Endothelial cell of umbilical vein (primary cell): ENCODE measurements around the gene R3HCC1L. TPM values are rescaled to one million over a fixed set of nuclear protein-coding genes. Genes with fewer than 3 reads are reported as not detected.

Experiments used
- BruUV-seq: library from RNA; stranded (reverse); fragments of 400-500 nt; replicated peaks from 2 replicates; lab custom pipeline; 2021; lab: Mats Ljungman, UMichigan
- CTCF ChIA-PET: fragments of 300-600, 350-600 bp; sonication (Branson Sonifier 250); formaldehyde crosslinking; loops from one replicate; lab custom pipeline; 2021; ENCODE audit warnings: antibody characterized with exemption, inconsistent platforms; lab: Charles Lee
- POLR2A ChIA-PET: fragments of 300-600, 350-600 bp; sonication (Branson Sonifier 250); formaldehyde crosslinking; loops from one replicate; lab custom pipeline; 2021; ENCODE audit warnings: antibody characterized with exemption, inconsistent platforms; lab: Charles Lee
- DNase-seq: peaks from one replicate; pipeline ENCODE4 v3.0.0-alpha.2; 2011; ENCODE audit warnings: low read depth, low spot score
- FAIRE-seq: peaks from 2 replicates; lab custom pipeline; 2011; peaks lifted over from hg19 to GRCh38; lab: Jason Lieb, UNC
- H2AFZ ChIP-seq: 2 replicates; pipeline ENCODE4 v1.6.0; 2012; ENCODE audit warnings: low read depth, low read length, control low read depth, inconsistent platforms
- H3K27ac ChIP-seq: 2 replicates; pipeline ENCODE4 v1.5.1; 2011; ENCODE audit warnings: low read depth, mild to moderate bottlenecking, control low read depth, low read length, moderate library complexity; ENCODE audit not compliant: insufficient read depth
- H3K27me3 ChIP-seq, 2 experiments: 2 replicates each; pipeline versions ENCODE4 v1.6.0 to v1.6.1; 2011; ENCODE audit warnings: low read length in 2 of 2, mixed read lengths in 1 of 2; ENCODE audit not compliant: control insufficient read depth in 2 of 2, insufficient read depth in 2 of 2
- H3K36me3 ChIP-seq, 2 experiments: 2 replicates in 1 of 2; 3 replicates in 1 of 2; pipeline ENCODE4 v1.5.1; 2011; ENCODE audit warnings: low read length in 2 of 2, mild to moderate bottlenecking in 1 of 2, moderate library complexity in 1 of 2; ENCODE audit not compliant: control insufficient read depth in 2 of 2, insufficient read depth in 2 of 2; ENCODE audit errors: extremely low read depth in 1 of 2
- H3K4me1 ChIP-seq: 3 replicates; pipeline ENCODE4 v1.5.1; 2011; ENCODE audit warnings: mild to moderate bottlenecking, low read length; ENCODE audit not compliant: control insufficient read depth, insufficient read depth; ENCODE audit errors: extremely low read depth
- H3K4me2 ChIP-seq: 2 replicates; pipeline ENCODE4 v1.6.1; 2011; ENCODE audit warnings: low read length, control low read depth, mixed read lengths; ENCODE audit not compliant: insufficient read depth
- H3K4me3 ChIP-seq, 3 experiments: fragments of 200-600 bp in 1 of 3; sonication (generic), shearing (Covaris generic) in 1 of 3; replicated peaks in 1 of 3; 2 replicates each; pipeline ENCODE4 v1.5.1; 2011 to 2016; ENCODE audit warnings: control low read depth in 3 of 3, low read length in 3 of 3, mild to moderate bottlenecking in 2 of 3, inconsistent platforms in 1 of 3, low read depth in 1 of 3, moderate library complexity in 1 of 3; ENCODE audit not compliant: insufficient read depth in 1 of 3
- H3K79me2 ChIP-seq: 2 replicates; pipeline ENCODE4 v1.6.0; 2012; ENCODE audit warnings: low read length, inconsistent platforms; ENCODE audit not compliant: control insufficient read depth, insufficient read depth
- H3K9ac ChIP-seq: replicated peaks from 2 replicates; pipeline ENCODE3; 2011; ENCODE audit warnings: low read length, control low read depth; ENCODE audit not compliant: insufficient read depth; ENCODE audit errors: extremely low read depth
- H3K9me1 ChIP-seq: replicated peaks from 3 replicates; pipeline ENCODE4 v1.6.0; 2011; ENCODE audit warnings: mild to moderate bottlenecking, low read length; ENCODE audit not compliant: control insufficient read depth, insufficient read depth; ENCODE audit errors: extremely low read depth
- H3K9me3 ChIP-seq: replicated peaks from 2 replicates; pipeline ENCODE4 v1.5.1; 2012; ENCODE audit warnings: low read length, inconsistent platforms; ENCODE audit not compliant: control insufficient read depth, insufficient read depth
- H4K20me1 ChIP-seq: replicated peaks from 2 replicates; pipeline ENCODE3; 2011; ENCODE audit warnings: mild to moderate bottlenecking, low read length; ENCODE audit not compliant: control insufficient read depth, insufficient read depth; ENCODE audit errors: extremely low read depth
- CTCF ChIP-seq, 2 donors: IDR thresholded peaks; 1 replicate in 1 of 2; 2 replicates in 1 of 2; pipeline ENCODE4 v1.5.1; 2011; ENCODE audit warnings: low read length in 2 of 2, mild to moderate bottlenecking in 2 of 2, moderate library complexity in 2 of 2, control low read depth in 1 of 2, inconsistent platforms in 1 of 2, low read depth in 1 of 2; ENCODE audit not compliant: insufficient read depth in 1 of 2; ENCODE audit errors: extremely low read depth in 1 of 2
- EZH2 ChIP-seq: IDR thresholded peaks from 2 replicates; pipeline ENCODE4 v1.6.1; 2012; ENCODE audit warnings: borderline replicate concordance, low read depth, mild to moderate bottlenecking, moderate library complexity, low read length, inconsistent platforms; ENCODE audit not compliant: severe bottlenecking
- GATA2 ChIP-seq: IDR thresholded peaks from 2 replicates; pipeline ENCODE4 v1.7.0; 2011; ENCODE audit warnings: low read depth, mild to moderate bottlenecking, moderate library complexity, mixed read lengths, low read length; ENCODE audit not compliant: insufficient read length, insufficient read depth
- JUN ChIP-seq: IDR thresholded peaks from 2 replicates; pipeline ENCODE4 v1.6.1; 2011; ENCODE audit warnings: borderline replicate concordance, low read depth; ENCODE audit not compliant: insufficient read length, insufficient read depth
- MAX ChIP-seq: IDR thresholded peaks from 2 replicates; pipeline ENCODE4 v1.6.1; 2011; ENCODE audit not compliant: insufficient read depth, insufficient read length
- MYC ChIP-seq: IDR thresholded peaks from one replicate; pipeline ENCODE4 v1.6.1; 2011; ENCODE audit warnings: mild to moderate bottlenecking, low read depth, low read length
- POLR2AphosphoS5 ChIP-seq: IDR thresholded peaks from 2 replicates; pipeline ENCODE4 v1.6.1; 2012; ENCODE audit warnings: low read depth, mild to moderate bottlenecking, control low read depth, low read length, moderate library complexity; ENCODE audit not compliant: insufficient read depth
- dilution Hi-C: fragments of 300-500 bp; cut with MboI; formaldehyde crosslinking; loops from one replicate; pipeline ENCODE4 v1.15.0; 2019; ENCODE audit warnings: low sequenced_read_pairs; ENCODE audit not compliant: extremely low pct_ligation_motif_present
- intact Hi-C: fragments of 100-400 bp; cut with micrococcal nuclease; formaldehyde crosslinking; loops from one replicate; pipeline ENCODE4 v1.10.0; 2022
- polyA plus RNA-seq, 4 experiments: library from polyadenylated mRNA; depleted of rRNA in 3 of 4; stranded (reverse) in 3 of 4; unstranded in 1 of 4; fragments of >200 nt; gene quantifications; 2 replicates each; pipeline versions ENCODE4 v1.2.1 to v1.2.3, GENCODE V29; 2011 to 2012; ENCODE audit warnings: missing spikeins in 1 of 4
- total RNA-seq: library from RNA; stranded (reverse); gene quantifications from 2 replicates; pipeline ENCODE4 v1.2.3, GENCODE V29; 2021

The R3HCC1L gene
- total and polyA plus RNA-seq, 2 donors (not counting 3 experiments of a cell fraction or from before 2014, with no cell fraction given) = 6.3 to 12.4 TPM

- TF ChIP-seq EZH2 (no peak), GATA2 (no peak), CTCF (IDR thresholded peaks at IDR 0.05; ENCODE audit: extremely low read depth in 1 of 2, insufficient read depth in 1 of 2, low read depth in 1 of 2, low read length in 2 of 2) (no peak), JUN (no peak), POLR2AphosphoS5 (no peak), MYC (no peak), MAX (no peak)
- FAIRE-seq (no peak), DNase-seq (no peak)
- H3K36me3 ChIP-seq = no peaks in the 10 kb centered on the region
- no peaks in the 10 kb centered on the region for H3K4me1 ChIP-seq
- no peak overlapping the region for H3K4me2 ChIP-seq
- no peak overlapping the region for H2AFZ ChIP-seq
- no peak overlapping the region for H3K27ac ChIP-seq
- intact Hi-C loops = no loop called here
- H3K4me3 ChIP-seq = no peak overlapping the region
- peaks cover 0 to 5% of the 10 kb centered on the region in 2 experiments for H3K27me3 ChIP-seq
- ChIA-PET POLR2A (no interaction called here), CTCF (no interaction called here)
- H3K9ac ChIP-seq = no peak overlapping the region
- H3K9me3 ChIP-seq = no peaks in the 10 kb centered on the region
- no peaks in the 10 kb centered on the region for H3K9me1 ChIP-seq
- dilution Hi-C loops = no loop called here
- H4K20me1 ChIP-seq = no peaks in the 10 kb centered on the region
- BruUV-seq = no TSS peak
- no peaks in the 10 kb centered on the region for H3K79me2 ChIP-seq
Measured at GRCh38 chr10:98119891-98120290, 14.6 kb upstream of the R3HCC1L start.
